OCI-LY1 (cell line): Measurements from ENCODE around the gene SMG5.

Experiments
- EZH2 ChIP-seq: fragments of 200-600 bp; sonication (generic), shearing (Covaris generic); IDR thresholded peaks from 2 replicates; pipeline ENCODE4 v1.8.0; 2017; ENCODE audit warnings: borderline replicate concordance, mixed run types, mild to moderate bottlenecking, antibody characterized with exemption, low read length, moderate library complexity, mixed read lengths
- TF ChIP-seq, protein P1 (sequence below): fragments of 200-600 bp; sonication (generic), shearing (Covaris generic); IDR thresholded peaks from 2 replicates; pipeline ENCODE4 v1.5.1; 2017; ENCODE audit warnings: mild to moderate bottlenecking, antibody characterized with exemption, low read length, moderate library complexity, mixed read lengths

DNA sequence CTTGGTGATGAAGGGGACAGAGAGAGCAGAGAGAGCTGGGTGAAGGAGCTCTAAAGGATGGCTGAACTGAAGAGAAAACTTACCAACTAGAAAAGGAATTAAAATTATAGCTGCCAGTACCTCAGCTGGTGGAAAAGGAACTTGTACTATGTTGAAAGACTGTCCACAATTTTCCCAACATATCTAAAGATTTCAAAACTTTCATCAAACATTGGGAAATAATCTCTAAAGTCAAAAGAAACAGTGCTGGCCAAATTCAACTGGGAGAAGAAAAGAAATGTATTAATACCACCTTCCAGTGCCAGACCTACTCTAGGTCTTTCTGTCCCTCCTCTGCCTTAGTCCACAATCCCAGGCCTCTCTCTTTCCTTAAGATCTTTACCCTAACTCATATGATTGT is 6.1 kb downstream of the SMG5 start:
- TF ChIP-seq, protein P1, sequence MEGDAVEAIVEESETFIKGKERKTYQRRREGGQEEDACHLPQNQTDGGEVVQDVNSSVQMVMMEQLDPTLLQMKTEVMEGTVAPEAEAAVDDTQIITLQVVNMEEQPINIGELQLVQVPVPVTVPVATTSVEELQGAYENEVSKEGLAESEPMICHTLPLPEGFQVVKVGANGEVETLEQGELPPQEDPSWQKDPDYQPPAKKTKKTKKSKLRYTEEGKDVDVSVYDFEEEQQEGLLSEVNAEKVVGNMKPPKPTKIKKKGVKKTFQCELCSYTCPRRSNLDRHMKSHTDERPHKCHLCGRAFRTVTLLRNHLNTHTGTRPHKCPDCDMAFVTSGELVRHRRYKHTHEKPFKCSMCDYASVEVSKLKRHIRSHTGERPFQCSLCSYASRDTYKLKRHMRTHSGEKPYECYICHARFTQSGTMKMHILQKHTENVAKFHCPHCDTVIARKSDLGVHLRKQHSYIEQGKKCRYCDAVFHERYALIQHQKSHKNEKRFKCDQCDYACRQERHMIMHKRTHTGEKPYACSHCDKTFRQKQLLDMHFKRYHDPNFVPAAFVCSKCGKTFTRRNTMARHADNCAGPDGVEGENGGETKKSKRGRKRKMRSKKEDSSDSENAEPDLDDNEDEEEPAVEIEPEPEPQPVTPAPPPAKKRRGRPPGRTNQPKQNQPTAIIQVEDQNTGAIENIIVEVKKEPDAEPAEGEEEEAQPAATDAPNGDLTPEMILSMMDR = no peak
- TF ChIP-seq EZH2 = no peak
